Loucy (cell line): ENCODE measurements around the gene NRXN3.

Experiments
- CTCF ChIP-seq: fragments of 200-600 bp; sonication (generic); conservative IDR thresholded peaks from 2 replicates; pipeline ENCODE4 v1.5.1; 2014; ENCODE audit warnings: mild to moderate bottlenecking, antibody characterized with exemption, low read length
- EZH2phosphoT487 ChIP-seq: fragments of 200-600 bp; IDR thresholded peaks from 2 replicates; pipeline ENCODE4 v1.6.1; 2018; ENCODE audit warnings: antibody characterized with exemption, mild to moderate bottlenecking, moderate library complexity, borderline replicate concordance

- TF ChIP-seq CTCF (no peak), EZH2phosphoT487 (no peak)
Measured at GRCh38 chr14:79354336-79354735, 1184.2 kb downstream of the NRXN3 start.
